ENCODE measurements around the gene EIF4G1.
"Not testable (repeated sequence)": the region's sequence is repeated elsewhere in the genome, so short reads cannot be mapped to it uniquely, and the experiment has no call there.

Gene EIF4G1, protein sequence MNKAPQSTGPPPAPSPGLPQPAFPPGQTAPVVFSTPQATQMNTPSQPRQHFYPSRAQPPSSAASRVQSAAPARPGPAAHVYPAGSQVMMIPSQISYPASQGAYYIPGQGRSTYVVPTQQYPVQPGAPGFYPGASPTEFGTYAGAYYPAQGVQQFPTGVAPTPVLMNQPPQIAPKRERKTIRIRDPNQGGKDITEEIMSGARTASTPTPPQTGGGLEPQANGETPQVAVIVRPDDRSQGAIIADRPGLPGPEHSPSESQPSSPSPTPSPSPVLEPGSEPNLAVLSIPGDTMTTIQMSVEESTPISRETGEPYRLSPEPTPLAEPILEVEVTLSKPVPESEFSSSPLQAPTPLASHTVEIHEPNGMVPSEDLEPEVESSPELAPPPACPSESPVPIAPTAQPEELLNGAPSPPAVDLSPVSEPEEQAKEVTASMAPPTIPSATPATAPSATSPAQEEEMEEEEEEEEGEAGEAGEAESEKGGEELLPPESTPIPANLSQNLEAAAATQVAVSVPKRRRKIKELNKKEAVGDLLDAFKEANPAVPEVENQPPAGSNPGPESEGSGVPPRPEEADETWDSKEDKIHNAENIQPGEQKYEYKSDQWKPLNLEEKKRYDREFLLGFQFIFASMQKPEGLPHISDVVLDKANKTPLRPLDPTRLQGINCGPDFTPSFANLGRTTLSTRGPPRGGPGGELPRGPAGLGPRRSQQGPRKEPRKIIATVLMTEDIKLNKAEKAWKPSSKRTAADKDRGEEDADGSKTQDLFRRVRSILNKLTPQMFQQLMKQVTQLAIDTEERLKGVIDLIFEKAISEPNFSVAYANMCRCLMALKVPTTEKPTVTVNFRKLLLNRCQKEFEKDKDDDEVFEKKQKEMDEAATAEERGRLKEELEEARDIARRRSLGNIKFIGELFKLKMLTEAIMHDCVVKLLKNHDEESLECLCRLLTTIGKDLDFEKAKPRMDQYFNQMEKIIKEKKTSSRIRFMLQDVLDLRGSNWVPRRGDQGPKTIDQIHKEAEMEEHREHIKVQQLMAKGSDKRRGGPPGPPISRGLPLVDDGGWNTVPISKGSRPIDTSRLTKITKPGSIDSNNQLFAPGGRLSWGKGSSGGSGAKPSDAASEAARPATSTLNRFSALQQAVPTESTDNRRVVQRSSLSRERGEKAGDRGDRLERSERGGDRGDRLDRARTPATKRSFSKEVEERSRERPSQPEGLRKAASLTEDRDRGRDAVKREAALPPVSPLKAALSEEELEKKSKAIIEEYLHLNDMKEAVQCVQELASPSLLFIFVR (N-terminal part only)

DNA sequence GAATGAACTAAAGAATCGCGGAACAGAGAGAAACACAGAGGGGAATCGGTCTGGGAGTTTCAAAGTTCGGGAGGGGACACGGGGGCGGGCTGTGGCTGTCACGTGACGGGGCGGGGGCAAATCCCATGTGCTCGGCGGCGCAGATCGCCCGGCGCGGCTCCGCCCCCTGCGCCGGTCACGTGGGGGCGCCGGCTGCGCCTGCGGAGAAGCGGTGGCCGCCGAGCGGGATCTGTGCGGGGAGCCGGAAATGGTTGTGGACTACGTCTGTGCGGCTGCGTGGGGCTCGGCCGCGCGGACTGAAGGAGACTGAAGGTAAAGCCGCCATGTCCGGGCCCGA, at the start of gene EIF4G1:
Gene EIF4G1 (plus strand): TSS at position 244 of the 337 bp plus-strand sequence. CDS start 1,191 bp downstream, outside the sequence.
- no peak for FAIRE-seq

GRCh38 chr3:184267249-184267648, 47.2 kb upstream of the EIF4G1 start:
- not testable (repeated sequence) for FAIRE-seq

DNA sequence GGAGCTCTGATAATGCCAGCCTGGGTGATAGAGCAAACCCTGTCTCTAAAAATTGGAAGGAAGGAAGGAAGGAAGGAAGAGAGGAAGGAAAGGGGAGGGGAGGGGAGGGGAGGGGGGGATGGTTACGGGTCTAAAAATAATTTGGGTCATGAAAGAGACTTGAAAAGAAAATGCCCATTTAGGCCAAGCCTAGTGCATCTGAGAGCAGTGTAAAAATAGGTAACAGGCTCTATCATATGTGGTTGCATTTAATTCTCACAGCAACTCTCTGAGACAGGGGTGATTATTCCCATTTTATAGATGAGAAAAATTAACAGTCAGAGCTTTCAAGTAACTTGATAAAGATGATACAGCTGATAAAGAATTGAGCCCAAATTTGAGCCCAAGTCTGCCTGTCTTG, 42.1 kb upstream of the EIF4G1 start:
- no peak for FAIRE-seq

DNA sequence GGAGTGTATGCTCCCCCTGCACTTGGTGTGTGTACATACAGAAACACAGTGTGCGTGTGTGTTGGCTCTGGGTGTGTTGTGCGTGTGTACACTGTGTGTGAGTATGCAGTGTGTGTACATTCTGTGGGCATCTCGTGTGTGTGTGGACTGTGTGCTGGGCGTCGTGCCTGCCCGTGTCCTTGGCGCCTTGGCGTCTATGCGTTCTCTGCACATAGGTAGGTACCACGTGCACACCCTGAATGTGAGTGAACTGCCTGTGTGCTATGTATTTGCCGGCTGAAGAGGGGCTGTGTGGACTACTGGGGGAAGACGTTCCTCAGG, 39.1 kb upstream of the EIF4G1 start:
- FAIRE-seq, result no peak

GRCh38 chr3:184275961-184276910, 38.2 kb upstream of the EIF4G1 start, which contains the start of gene ECE2:
TSS of gene ECE2 (plus strand) at chr3:184276022. CDS start at chr3:184276154, 132 bp downstream.
- FAIRE-seq, result no peak

GRCh38 chr3:184277366-184277765, 37.0 kb upstream of the EIF4G1 start:
- FAIRE-seq, result no peak

GRCh38 chr3:184282941-184283340, 31.5 kb upstream of the EIF4G1 start:
- FAIRE-seq, result no peak

GRCh38 chr3:184283681-184284080, 30.7 kb upstream of the EIF4G1 start:
- FAIRE-seq, result no peak

DNA sequence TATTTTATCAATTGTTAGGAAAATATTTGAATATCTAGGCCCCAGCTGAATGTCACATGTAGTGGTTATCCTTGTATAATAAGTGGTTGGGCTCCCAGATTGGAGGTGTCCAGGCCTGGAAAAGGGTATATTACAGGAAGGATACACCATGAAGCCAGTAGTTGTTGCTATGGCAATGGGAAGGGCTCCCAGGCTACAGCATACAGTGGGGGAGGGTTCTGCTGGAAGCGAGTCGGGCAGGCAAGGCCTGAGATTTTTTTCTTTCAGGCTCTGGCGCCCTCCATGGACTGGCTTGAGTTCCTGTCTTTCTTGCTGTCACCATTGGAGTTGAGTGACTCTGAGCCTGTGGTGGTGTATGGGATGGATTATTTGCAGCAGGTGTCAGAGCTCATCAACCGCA, 29.7 kb upstream of the EIF4G1 start:
- FAIRE-seq, result no peak

DNA sequence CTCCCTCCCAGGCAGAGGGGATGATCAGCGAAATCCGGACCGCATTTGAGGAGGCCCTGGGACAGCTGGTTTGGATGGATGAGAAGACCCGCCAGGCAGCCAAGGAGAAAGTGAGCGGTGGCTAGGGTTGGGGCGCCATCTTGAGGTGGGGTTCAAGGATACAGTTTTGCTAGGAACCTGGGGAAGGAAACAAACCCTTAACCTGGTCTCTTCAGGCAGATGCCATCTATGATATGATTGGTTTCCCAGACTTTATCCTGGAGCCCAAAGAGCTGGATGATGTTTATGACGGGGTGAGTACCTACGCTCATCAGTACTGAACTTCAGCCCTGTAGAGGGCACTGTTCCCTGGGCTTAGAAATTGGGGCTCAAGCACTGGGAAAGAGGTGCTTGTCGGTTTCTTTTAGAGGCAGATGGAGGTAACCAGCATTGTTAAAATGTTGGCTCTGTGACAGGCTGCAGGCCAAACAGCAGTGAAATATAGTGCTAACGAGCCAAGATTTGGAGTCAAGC, 24.9 kb upstream of the EIF4G1 start:
- no peak for FAIRE-seq

DNA sequence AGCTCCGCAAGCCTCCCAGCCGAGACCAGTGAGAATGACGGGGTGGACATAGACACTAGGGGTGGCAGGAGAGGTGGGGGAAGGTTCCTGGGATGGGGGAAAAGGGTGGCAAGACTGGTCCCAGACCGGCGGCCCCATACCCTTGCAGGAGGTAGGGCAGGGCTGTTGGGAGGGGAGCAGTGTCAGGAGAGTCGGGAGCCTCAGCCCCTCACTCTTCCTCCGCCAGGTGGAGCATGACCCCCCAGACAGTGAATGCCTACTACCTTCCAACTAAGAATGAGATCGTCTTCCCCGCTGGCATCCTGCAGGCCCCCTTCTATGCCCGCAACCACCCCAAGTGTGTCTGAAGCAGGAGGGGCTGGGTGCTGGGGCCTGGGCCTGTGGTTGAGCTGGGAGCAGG, 24.1 kb upstream of the EIF4G1 start:
- FAIRE-seq, result no peak

DNA sequence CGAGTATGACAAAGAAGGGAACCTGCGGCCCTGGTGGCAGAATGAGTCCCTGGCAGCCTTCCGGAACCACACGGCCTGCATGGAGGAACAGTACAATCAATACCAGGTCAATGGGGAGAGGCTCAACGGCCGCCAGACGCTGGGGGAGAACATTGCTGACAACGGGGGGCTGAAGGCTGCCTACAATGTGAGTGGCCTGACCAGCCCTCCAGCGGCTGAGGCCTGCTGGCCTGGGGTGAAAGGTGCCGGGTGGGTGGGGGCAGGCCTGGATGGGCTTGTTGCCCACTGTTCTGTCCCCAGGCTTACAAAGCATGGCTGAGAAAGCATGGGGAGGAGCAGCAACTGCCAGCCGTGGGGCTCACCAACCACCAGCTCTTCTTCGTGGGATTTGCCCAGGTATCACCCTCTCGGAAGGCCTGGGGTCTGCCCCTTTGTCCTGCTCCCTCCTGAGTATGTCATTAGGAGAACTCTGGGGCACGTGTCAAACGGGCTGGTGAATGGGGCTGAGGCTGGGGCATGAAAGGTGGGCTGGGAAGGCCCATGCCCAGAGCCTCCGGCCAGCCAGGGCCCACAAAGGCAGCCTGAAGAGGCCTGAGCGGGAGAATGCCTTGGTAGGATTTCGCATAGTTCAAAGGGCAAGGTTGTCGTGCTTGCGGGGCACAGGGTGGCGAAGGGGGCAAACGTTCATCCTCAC, 23.2 kb upstream of the EIF4G1 start:
- no peak for FAIRE-seq

GRCh38 chr3:184291738-184292445, 22.5 kb upstream of the EIF4G1 start:
- no peak for FAIRE-seq

- no peak for FAIRE-seq
Measured at GRCh38 chr3:184295771-184296170, 18.6 kb upstream of the EIF4G1 start.

DNA sequence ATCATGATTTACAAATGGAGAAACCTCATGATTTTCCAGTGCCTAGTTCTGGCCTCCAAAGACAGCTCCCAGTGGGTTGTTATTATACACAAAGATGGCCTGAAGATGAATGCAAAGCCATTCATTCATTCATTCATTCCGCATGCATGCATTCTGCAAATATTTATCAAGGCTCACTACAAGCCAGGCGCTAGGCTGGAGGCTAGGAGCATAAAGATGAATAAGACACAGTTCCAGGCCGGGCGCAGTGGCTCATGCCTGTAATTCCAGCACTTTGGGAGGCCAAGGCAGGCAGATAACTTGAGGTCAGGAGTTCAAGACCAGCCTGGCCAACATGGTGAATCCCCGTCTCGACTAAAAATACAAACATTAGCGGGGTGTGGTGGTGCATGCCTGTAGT, 17.8 kb upstream of the EIF4G1 start:
- FAIRE-seq, result no peak

DNA sequence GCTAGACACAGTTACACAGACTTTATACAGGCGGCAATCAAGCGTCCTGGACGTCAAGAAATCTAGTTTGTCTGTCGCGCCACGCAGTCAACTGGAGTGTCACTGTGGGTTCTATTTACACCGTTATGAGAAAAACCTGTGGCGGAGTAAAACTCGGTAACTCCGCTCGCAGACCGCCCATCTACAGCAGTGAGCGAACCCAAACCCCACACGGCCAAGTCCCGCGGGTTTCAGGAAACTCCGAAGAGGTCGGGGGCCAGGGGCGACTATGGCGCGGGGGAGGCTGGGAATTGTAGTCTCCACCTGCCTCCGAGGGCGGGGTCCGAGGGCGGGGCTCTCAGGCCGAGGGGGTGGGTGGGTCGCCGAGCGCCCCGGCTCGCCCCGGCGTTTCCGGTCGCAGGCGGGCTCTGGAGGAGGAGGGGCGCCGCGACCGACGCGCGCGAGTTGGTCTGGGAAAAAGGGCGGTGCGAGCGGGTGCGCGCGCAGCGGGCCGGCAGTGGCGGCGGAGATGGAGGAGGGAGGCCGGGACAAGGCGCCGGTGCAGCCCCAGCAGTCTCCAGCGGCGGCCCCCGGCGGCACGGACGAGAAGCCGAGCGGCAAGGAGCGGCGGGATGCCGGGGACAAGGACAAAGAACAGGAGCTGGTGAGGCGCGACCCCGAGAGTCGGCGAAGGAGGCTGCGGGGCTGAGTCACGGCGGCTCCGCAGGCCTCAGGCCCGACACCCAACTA, 15.5 kb upstream of the EIF4G1 start, which contains the start of gene PSMD2:
Gene PSMD2 (plus strand): TSS at position 483 of the 729 bp plus-strand sequence. CDS start 26 bp downstream, at position 509.
- no peak for FAIRE-seq

- no peak for FAIRE-seq
Measured at GRCh38 chr3:184299488-184300377, 14.7 kb upstream of the EIF4G1 start.

- FAIRE-seq, result no peak
Measured at GRCh38 chr3:184300378-184300720, 14.1 kb upstream of the EIF4G1 start.

DNA sequence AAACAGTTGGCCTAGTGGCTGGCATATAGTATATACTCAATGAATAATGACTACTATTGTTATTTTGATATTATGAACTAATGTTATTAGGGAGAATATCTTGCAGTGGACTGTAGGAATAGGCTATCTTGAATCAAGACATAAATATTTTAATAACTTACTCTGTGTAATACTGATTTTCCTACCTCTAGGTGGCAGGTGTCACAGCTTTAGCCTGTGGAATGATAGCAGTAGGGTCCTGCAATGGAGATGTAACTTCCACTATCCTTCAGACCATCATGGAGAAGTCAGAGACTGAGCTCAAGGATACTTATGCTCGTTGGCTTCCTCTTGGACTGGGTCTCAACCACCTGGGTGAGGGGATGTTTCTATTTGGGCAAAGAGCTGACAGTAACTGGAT, 8.8 kb upstream of the EIF4G1 start:
- FAIRE-seq, result no peak
